Brain pericyte (primary cell): ENCODE measurements around the gene CYP4F22.
"Not testable (repeated sequence)": the region's sequence is repeated elsewhere in the genome, so short reads cannot be mapped to it uniquely, and the experiment has no call there.

Experiments
- DNase-seq: peaks from one replicate; pipeline ENCODE4 v3.0.0-alpha.2; 2012; ENCODE audit warnings: low read depth, low spot score

Gene CYP4F22

DNA sequence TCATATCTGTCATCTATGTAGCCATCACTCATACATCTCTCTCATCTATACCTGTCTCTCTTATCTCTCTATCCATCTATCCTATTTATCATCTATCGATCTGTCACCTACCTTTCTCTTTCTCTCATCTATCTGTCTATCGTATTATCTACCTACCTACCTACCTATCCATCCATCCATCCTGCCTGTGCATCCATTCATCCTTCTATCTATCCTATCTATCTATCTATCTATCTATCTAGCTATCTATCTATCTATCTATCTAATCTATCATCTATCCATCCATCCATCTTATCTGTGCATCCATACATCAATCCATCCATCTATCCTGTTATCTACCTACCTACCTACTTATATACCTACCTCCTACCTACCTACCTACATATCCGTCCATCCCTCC is 62.1 kb downstream of the CYP4F22 start:
- DNase-seq, result no peak

DNA sequence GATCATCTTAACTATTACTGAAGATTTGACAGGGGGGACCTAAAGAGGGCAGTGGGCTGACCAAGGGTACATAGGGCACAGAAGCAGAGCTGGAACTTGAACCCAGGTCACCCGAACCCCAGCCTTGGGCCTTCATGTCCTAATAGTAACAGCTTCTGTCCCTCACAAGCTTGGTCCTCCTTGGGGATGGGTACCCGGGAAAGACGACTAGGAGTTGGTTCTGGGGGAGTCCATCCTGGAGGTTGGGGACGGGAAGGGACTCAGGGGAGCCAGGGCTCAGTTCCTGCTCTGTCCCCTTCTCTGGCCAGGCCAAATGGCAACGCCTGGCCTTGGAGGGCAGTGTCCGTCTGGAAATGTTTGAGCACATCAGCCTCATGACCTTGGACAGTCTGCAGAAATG is 67.1 kb downstream of the CYP4F22 start:
- no peak for DNase-seq

GRCh38 chr19:15576526-15577156 is 68.3 kb downstream of the CYP4F22 start:
- no peak for DNase-seq

- DNase-seq, result no peak
Measured at GRCh38 chr19:15577184-15577771, 69.0 kb downstream of the CYP4F22 start.

DNA sequence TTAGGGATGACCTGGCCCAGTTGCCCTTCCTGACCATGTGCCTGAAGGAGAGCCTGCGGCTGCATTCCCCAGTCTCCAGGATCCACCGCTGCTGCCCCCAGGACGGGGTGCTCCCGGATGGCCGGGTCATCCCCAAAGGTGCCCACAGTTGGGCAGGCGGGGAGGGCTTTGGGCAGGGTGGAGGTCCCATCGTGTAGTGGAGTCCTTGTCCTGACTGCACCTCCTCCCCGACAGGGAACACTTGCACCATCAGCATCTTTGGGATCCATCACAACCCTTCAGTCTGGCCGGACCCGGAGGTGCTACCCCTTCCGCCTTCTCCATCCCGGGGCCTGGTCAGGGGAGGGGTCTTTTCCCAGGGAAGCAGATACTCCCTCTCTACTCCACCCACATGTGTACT is 75.0 kb downstream of the CYP4F22 start:
- DNase-seq, result no peak

- no peak for DNase-seq
Measured at GRCh38 chr19:15584095-15584494, 75.8 kb downstream of the CYP4F22 start.

DNA sequence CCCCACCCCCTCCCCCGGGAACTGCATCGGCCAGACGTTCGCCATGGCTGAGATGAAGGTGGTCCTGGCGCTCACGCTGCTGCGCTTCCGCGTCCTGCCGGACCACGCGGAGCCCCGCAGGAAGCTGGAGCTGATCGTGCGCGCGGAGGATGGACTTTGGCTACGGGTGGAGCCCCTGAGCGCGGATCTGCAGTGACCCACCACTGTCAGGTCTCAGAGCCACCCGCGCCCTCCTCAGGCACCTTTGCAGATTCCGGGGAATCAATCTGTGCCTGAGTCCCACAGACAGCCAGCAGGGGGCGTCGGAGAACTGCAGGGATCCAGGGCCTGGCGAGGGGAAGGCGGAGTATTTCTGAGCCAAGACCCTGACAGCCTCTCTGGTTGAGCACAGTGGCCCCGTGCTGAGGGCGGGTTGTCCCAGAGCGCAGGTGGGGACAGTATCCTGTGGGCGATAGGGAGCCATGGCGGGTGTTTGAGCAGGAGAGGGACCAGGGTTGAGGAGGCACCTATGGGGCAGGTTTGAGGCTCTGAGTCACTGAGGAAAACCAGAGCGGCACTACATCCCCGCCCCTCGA is 76.3 kb downstream of the CYP4F22 start:
- no peak for DNase-seq

GRCh38 chr19:15587663-15588062 is 79.3 kb downstream of the CYP4F22 start:
- no peak for DNase-seq

- no peak for DNase-seq
Measured at GRCh38 chr19:15588265-15588664, 79.9 kb downstream of the CYP4F22 start.

GRCh38 chr19:15589760-15590451 is 81.6 kb downstream of the CYP4F22 start:
- no peak for DNase-seq

- no peak for DNase-seq
Measured at GRCh38 chr19:15591796-15592195, 83.5 kb downstream of the CYP4F22 start.

GRCh38 chr19:15592506-15592905 is 84.2 kb downstream of the CYP4F22 start:
- DNase-seq, result not testable (repeated sequence)

GRCh38 chr19:15593766-15594165 is 85.4 kb downstream of the CYP4F22 start:
- DNase-seq, result not testable (repeated sequence)

GRCh38 chr19:15595069-15595468 is 86.7 kb downstream of the CYP4F22 start:
- no peak for DNase-seq
